Peyer's patch (tissue), 4 donors: ENCODE measurements around the gene WDHD1.

Experiments used
- POLR2A ChIP-seq, 2 donors: fragments of 450-650 bp; IDR thresholded peaks; one replicate each; pipeline ENCODE4 v1.5.1; 2017; ENCODE audit warnings: antibody characterized with exemption in 2 of 2, mild to moderate bottlenecking in 2 of 2, moderate library complexity in 2 of 2
- TF ChIP-seq, protein P1 (sequence below), 6 experiments: fragments of 450-650 bp in 4 of 6; fragments of 200-600 bp in 2 of 6; sonication (generic) in 1 of 6; IDR thresholded peaks; one replicate each; pipeline ENCODE4 v1.5.1; 2017 to 2019; ENCODE audit warnings: antibody characterized with exemption in 6 of 6, mild to moderate bottlenecking in 3 of 6, moderate library complexity in 1 of 6

GRCh38 chr14:54942913-54943312 is 84.0 kb downstream of the WDHD1 start:
- TF ChIP-seq, protein P1, sequence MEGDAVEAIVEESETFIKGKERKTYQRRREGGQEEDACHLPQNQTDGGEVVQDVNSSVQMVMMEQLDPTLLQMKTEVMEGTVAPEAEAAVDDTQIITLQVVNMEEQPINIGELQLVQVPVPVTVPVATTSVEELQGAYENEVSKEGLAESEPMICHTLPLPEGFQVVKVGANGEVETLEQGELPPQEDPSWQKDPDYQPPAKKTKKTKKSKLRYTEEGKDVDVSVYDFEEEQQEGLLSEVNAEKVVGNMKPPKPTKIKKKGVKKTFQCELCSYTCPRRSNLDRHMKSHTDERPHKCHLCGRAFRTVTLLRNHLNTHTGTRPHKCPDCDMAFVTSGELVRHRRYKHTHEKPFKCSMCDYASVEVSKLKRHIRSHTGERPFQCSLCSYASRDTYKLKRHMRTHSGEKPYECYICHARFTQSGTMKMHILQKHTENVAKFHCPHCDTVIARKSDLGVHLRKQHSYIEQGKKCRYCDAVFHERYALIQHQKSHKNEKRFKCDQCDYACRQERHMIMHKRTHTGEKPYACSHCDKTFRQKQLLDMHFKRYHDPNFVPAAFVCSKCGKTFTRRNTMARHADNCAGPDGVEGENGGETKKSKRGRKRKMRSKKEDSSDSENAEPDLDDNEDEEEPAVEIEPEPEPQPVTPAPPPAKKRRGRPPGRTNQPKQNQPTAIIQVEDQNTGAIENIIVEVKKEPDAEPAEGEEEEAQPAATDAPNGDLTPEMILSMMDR (IDR thresholded peaks at IDR 0.05), result no peak
- no peak for TF ChIP-seq POLR2A (IDR thresholded peaks at IDR 0.05)
